ENCODE measurements around the gene GBF1.

DNA sequence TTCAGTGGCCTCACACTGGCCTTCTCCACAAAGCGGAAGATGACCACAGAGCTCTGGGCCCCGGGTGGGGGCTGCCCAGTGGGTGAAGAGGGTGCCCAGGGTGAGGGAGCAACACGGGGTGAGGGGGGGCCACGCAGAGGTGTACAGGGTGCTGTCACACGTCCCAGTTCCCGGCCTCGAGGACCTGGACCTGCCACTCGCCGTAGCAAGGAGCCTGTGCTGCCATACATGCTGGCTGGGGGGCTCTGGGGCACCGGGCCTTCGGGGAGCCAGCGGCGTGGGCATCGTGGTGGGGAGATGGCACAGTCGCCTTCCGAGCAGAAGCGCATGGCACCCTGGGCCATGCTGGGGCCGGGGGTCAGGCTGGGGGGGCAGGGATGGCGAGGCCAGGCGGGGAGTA lies 171.4 kb downstream of the GBF1 start:
- TF ChIP-seq EZH2 (IDR thresholded peaks at IDR 0.05) (no peak), POLR2AphosphoS5 (IDR thresholded peaks at IDR 0.05; ENCODE audit: borderline replicate concordance, low read depth, low read length) (no peak), FOXP2 (optimal IDR thresholded peaks at IDR 0.05; ENCODE audit: control extremely low read depth, extremely low read length, insufficient read depth) (no peak)
